Neuron (in vitro differentiated cells): ENCODE data around the gene TBRG1.

Experiments used
- H2AFZ ChIP-seq: one replicate; pipeline ENCODE4 v1.6.1; 2013; ENCODE audit warnings: low read depth, mild to moderate bottlenecking, inconsistent platforms, low read length, moderate library complexity
- H3K27me3 ChIP-seq: one replicate; pipeline ENCODE4 v1.6.1; 2013; ENCODE audit warnings: low read length; ENCODE audit not compliant: insufficient read depth
- H3K36me3 ChIP-seq: one replicate; pipeline ENCODE4 v1.6.1; 2013; ENCODE audit warnings: low read length; ENCODE audit not compliant: insufficient read depth
- H3K4me1 ChIP-seq: one replicate; pipeline ENCODE4 v1.6.1; 2013; ENCODE audit warnings: low read length; ENCODE audit not compliant: insufficient read depth
- H3K4me3 ChIP-seq: 2 replicates; pipeline ENCODE4 v1.5.1; 2013; ENCODE audit warnings: mild to moderate bottlenecking, low read length, moderate library complexity
- H3K9me3 ChIP-seq: one replicate; pipeline ENCODE4 v1.6.1; 2013; ENCODE audit warnings: low read length

TBRG1 gene

GRCh38 chr11:124629961-124630360 is 7.3 kb downstream of the TBRG1 start:
- H3K36me3 ChIP-seq, result peaks cover 73% of the 10 kb centered on the region
- no peak overlapping the region for H2AFZ ChIP-seq
- no peak overlapping the region for H3K4me3 ChIP-seq

GRCh38 chr11:124633355-124633754 is 10.7 kb downstream of the TBRG1 start:
- H3K4me1 ChIP-seq, result no peaks in the 10 kb centered on the region
- no peak overlapping the region for H2AFZ ChIP-seq
- no peaks in the 10 kb centered on the region for H3K27me3 ChIP-seq
- peaks cover 80% of the 10 kb centered on the region for H3K36me3 ChIP-seq
- no peaks in the 10 kb centered on the region for H3K9me3 ChIP-seq
- no peak overlapping the region for H3K4me3 ChIP-seq

More at GRCh38 chr11:124629961-124630360, 7.3 kb downstream of the TBRG1 start:
- H3K4me1 ChIP-seq, result no peaks in the 10 kb centered on the region
- H3K27me3 ChIP-seq, result no peaks in the 10 kb centered on the region
- no peaks in the 10 kb centered on the region for H3K9me3 ChIP-seq

GRCh38 chr11:124635932-124636331 is 13.3 kb downstream of the TBRG1 start:
- Histone ChIP-seq H3K36me3 (peaks cover 74% of the 10 kb centered on the region), H3K27me3 (no peaks in the 10 kb centered on the region), H3K9me3 (peaks cover 3% of the 10 kb centered on the region), H3K4me3 (no peak overlapping the region), H3K4me1 (no peaks in the 10 kb centered on the region), H2AFZ (no peak overlapping the region)

GRCh38 chr11:124638500-124638899 is 15.8 kb downstream of the TBRG1 start:
- Histone ChIP-seq H3K9me3 (peaks cover 3% of the 10 kb centered on the region), H2AFZ (no peak overlapping the region), H3K36me3 (peaks cover 49% of the 10 kb centered on the region), H3K27me3 (no peaks in the 10 kb centered on the region), H3K4me3 (no peak overlapping the region), H3K4me1 (no peaks in the 10 kb centered on the region)

- Histone ChIP-seq H3K4me3 (no peak overlapping the region), H3K27me3 (no peaks in the 10 kb centered on the region), H3K36me3 (peaks cover 46% of the 10 kb centered on the region), H3K9me3 (peaks cover 3% of the 10 kb centered on the region), H3K4me1 (no peaks in the 10 kb centered on the region), H2AFZ (no peak overlapping the region)
These were observed 16.5 kb downstream of the TBRG1 start for GRCh38 chr11:124639186-124639585.

- Histone ChIP-seq H3K9me3 (peaks cover 3% of the 10 kb centered on the region), H3K4me1 (no peaks in the 10 kb centered on the region), H2AFZ (no peak overlapping the region), H3K27me3 (no peaks in the 10 kb centered on the region), H3K4me3 (no peak overlapping the region), H3K36me3 (peaks cover 37% of the 10 kb centered on the region)
These were observed 18.0 kb downstream of the TBRG1 start for GRCh38 chr11:124640666-124641065.

- no peak overlapping the region for H2AFZ ChIP-seq
- H3K9me3 ChIP-seq, result peaks cover 3% of the 10 kb centered on the region
- H3K4me1 ChIP-seq, result no peaks in the 10 kb centered on the region
- H3K4me3 ChIP-seq, result no peak overlapping the region
- H3K27me3 ChIP-seq, result no peaks in the 10 kb centered on the region
- H3K36me3 ChIP-seq, result peaks cover 20% of the 10 kb centered on the region
These were observed 20.0 kb downstream of the TBRG1 start for GRCh38 chr11:124642628-124643027.

GRCh38 chr11:124643042-124643604 is 20.5 kb downstream of the TBRG1 start:
- no peak overlapping the region for H2AFZ ChIP-seq
- no peak overlapping the region for H3K4me3 ChIP-seq
- H3K4me1 ChIP-seq, result no peaks in the 10 kb centered on the region
- H3K27me3 ChIP-seq, result no peaks in the 10 kb centered on the region
- peaks cover 3% of the 10 kb centered on the region for H3K9me3 ChIP-seq
- peaks cover 15% of the 10 kb centered on the region for H3K36me3 ChIP-seq

- Histone ChIP-seq H3K4me3 (no peak overlapping the region), H3K9me3 (peaks cover 3% of the 10 kb centered on the region), H3K4me1 (no peaks in the 10 kb centered on the region), H3K36me3 (peaks cover 10% of the 10 kb centered on the region), H2AFZ (no peak overlapping the region), H3K27me3 (no peaks in the 10 kb centered on the region)
These were observed 21.2 kb downstream of the TBRG1 start for GRCh38 chr11:124643605-124644425.

- H3K9me3 ChIP-seq, result peaks cover 3% of the 10 kb centered on the region
- H3K36me3 ChIP-seq, result peaks cover 4% of the 10 kb centered on the region
- no peak overlapping the region for H2AFZ ChIP-seq
- no peaks in the 10 kb centered on the region for H3K27me3 ChIP-seq
- H3K4me1 ChIP-seq, result no peaks in the 10 kb centered on the region
- no peak overlapping the region for H3K4me3 ChIP-seq
These were observed 22.0 kb downstream of the TBRG1 start for GRCh38 chr11:124644426-124645280.

- H3K4me1 ChIP-seq, result no peaks in the 10 kb centered on the region
- no peak overlapping the region for H3K4me3 ChIP-seq
- no peaks in the 10 kb centered on the region for H3K9me3 ChIP-seq
- no peak overlapping the region for H2AFZ ChIP-seq
- no peaks in the 10 kb centered on the region for H3K36me3 ChIP-seq
- no peaks in the 10 kb centered on the region for H3K27me3 ChIP-seq
These were observed 23.5 kb downstream of the TBRG1 start for GRCh38 chr11:124646148-124646547.

- no peaks in the 10 kb centered on the region for H3K27me3 ChIP-seq
- H3K36me3 ChIP-seq, result peaks cover 6% of the 10 kb centered on the region
- no peaks in the 10 kb centered on the region for H3K4me1 ChIP-seq
- no peak overlapping the region for H2AFZ ChIP-seq
- H3K4me3 ChIP-seq, result no peak overlapping the region
- no peaks in the 10 kb centered on the region for H3K9me3 ChIP-seq
These were observed 25.9 kb downstream of the TBRG1 start for GRCh38 chr11:124648610-124649009.
